Colonic mucosa (tissue), 4 donors: ENCODE data around the gene RBM20. TPM values are rescaled to one million over a fixed set of nuclear protein-coding genes. Genes with fewer than 3 reads are reported as not detected.
A peak's percentile ranks its signal among the peaks of the same experiment; 100 is the strongest.

Experiments
- DNase-seq: peaks from one replicate; pipeline ENCODE4 v3.0.0-alpha.2; 2020
- H3K27ac ChIP-seq: fragments of 200-600 bp; one replicate; pipeline ENCODE4 v1.8.0; 2021
- H3K27me3 ChIP-seq: fragments of 200-600 bp; one replicate; pipeline ENCODE4 v1.8.0; 2021
- H3K36me3 ChIP-seq: fragments of 200-600 bp; one replicate; pipeline ENCODE4 v1.8.0; 2021
- H3K4me1 ChIP-seq: fragments of 200-600 bp; one replicate; pipeline ENCODE4 v1.8.0; 2021; ENCODE audit warnings: mild to moderate bottlenecking
- H3K4me3 ChIP-seq: fragments of 200-600 bp; one replicate; pipeline ENCODE4 v1.8.0; 2021
- H3K9ac ChIP-seq, 2 donors: one replicate each; pipeline ENCODE4 v1.7.0; 2013; ENCODE audit warnings: control low read depth in 2 of 2, low read depth in 2 of 2, low read length in 2 of 2
- H3K9me3 ChIP-seq: fragments of 200-600 bp; one replicate; pipeline ENCODE4 v1.8.0; 2021
- intact Hi-C: fragments of 100-400 bp; cut with DNase I; formaldehyde crosslinking; loops from one replicate; pipeline ENCODE4 v1.14.1; 2022
- total RNA-seq, 2 donors: library from RNA; stranded (reverse); fragmentation: NEBNext Ultra II Directional in 1 of 2; extraction: Animal tissue kit (Norgen Biotek cat#: 25700) in 1 of 2; gene quantifications; one replicate each; pipeline ENCODE4 v1.2.1, GENCODE V29; 2021
- TF ChIP-seq, protein P1 (sequence below): fragments of 200-600 bp; IDR thresholded peaks from one replicate; pipeline ENCODE4 v1.8.0; 2022; ENCODE audit warnings: antibody characterized with exemption, mild to moderate bottlenecking
- donor health status: healthy.
- donor health status: DM: no; HTN: no; CAD: no.
- donor health status: DM: no; HTN: no; CAD: no.

RBM20 gene
- total RNA-seq, 2 donors from 2014 or later = 0.49 to 0.80 TPM

DNA sequence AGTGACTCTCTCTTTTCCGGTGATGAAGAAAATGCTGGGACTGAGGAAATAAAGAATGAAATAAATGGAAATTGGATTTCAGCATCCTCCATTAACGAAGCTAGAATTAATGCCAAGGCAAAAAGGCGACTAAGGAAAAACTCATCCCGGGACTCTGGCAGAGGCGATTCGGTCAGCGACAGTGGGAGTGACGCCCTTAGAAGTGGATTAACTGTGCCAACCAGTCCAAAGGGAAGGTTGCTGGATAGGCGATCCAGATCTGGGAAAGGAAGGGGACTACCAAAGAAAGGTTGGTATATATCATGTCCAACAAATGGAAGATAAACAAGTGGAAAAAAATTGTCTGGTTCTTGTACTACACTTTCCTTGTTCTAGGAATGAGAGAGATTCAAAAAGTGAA, 237.1 kb downstream of the RBM20 start:
- Histone ChIP-seq H3K27me3 (no peaks in the 10 kb centered on the region), H3K4me1 (peaks cover 7% of the 10 kb centered on the region), H3K27ac (no peak overlapping the region), H3K4me3 (no peak overlapping the region), H3K36me3 (peaks cover 5% of the 10 kb centered on the region), H3K9ac (no peak overlapping the region), H3K9me3 (no peaks in the 10 kb centered on the region)
- no peak for DNase-seq
- intact Hi-C loops = loop anchor here (10.0 kb wide), 1 partner anchor 296 kb away; no protein-coding TSS in a partner anchor
- TF ChIP-seq, protein P1, sequence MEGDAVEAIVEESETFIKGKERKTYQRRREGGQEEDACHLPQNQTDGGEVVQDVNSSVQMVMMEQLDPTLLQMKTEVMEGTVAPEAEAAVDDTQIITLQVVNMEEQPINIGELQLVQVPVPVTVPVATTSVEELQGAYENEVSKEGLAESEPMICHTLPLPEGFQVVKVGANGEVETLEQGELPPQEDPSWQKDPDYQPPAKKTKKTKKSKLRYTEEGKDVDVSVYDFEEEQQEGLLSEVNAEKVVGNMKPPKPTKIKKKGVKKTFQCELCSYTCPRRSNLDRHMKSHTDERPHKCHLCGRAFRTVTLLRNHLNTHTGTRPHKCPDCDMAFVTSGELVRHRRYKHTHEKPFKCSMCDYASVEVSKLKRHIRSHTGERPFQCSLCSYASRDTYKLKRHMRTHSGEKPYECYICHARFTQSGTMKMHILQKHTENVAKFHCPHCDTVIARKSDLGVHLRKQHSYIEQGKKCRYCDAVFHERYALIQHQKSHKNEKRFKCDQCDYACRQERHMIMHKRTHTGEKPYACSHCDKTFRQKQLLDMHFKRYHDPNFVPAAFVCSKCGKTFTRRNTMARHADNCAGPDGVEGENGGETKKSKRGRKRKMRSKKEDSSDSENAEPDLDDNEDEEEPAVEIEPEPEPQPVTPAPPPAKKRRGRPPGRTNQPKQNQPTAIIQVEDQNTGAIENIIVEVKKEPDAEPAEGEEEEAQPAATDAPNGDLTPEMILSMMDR = no peak

- intact Hi-C loops = loop anchor here (10.0 kb wide), 1 partner anchor 297 kb away; no protein-coding TSS in a partner anchor
- Histone ChIP-seq H3K27me3 (no peaks in the 10 kb centered on the region), H3K9ac (no peak overlapping the region), H3K4me3 (no peak overlapping the region), H3K9me3 (no peaks in the 10 kb centered on the region), H3K36me3 (peaks cover 5% of the 10 kb centered on the region), H3K27ac (no peak overlapping the region), H3K4me1 (peaks cover 5% of the 10 kb centered on the region)
- DNase-seq = no peak
- TF ChIP-seq, protein P1 = no peak
Measured at GRCh38 chr10:110881905-110882304, 237.8 kb downstream of the RBM20 start.

GRCh38 chr10:110883924-110884323, 239.8 kb downstream of the RBM20 start:
- H3K4me3 ChIP-seq = no peak overlapping the region
- H3K27ac ChIP-seq = no peak overlapping the region
- no peaks in the 10 kb centered on the region for H3K27me3 ChIP-seq
- no peaks in the 10 kb centered on the region for H3K9me3 ChIP-seq
- intact Hi-C loops = loop anchor here (10.0 kb wide), 1 partner anchor 299 kb away; no protein-coding TSS in a partner anchor
- H3K9ac ChIP-seq = peak overlapping the region in 1 of 2 donors; percentile 6
- peaks cover 3% of the 10 kb centered on the region for H3K36me3 ChIP-seq
- TF ChIP-seq, protein P1 = no peak
- peaks cover 4% of the 10 kb centered on the region for H3K4me1 ChIP-seq
- no peak for DNase-seq

DNA sequence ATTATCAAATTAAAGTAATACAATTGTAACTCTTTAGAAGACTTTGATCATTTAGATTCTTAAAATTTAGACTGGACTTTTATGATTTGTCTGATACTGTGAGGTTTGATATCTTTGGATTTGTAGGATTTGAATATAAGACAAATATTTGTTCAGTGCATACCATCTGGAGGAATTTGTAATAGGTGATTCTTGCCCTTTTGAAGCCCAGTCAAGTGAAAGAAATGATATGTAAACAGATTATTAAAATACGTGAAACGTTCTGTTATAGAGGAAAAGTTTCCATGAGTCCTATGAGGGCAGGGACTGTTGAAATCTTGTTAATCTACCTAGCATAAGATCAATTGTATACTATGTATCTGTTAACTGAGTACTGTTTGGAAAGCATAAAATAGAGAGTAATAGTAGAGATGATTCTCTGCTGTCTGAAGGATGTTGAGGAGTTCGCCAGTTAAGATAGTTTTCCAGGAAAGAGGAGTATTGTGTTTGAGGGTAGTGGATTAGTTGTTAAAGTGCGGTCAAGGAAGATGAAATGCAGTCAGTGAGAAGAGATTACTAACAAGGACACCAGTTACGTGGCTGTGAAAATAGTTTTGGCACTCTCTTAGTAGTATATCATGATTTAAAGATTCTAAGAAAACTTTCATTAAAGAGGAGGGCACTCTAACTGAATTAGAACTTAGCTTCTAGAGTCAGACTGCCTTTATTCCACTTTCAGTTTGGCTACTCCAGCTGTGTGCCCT, 242.0 kb downstream of the RBM20 start:
- Histone ChIP-seq H3K4me1 (peaks cover 4% of the 10 kb centered on the region), H3K36me3 (no peaks in the 10 kb centered on the region)
- intact Hi-C loops = loop anchor here (10.0 kb wide), 1 partner anchor 301 kb away; no protein-coding TSS in a partner anchor

DNA sequence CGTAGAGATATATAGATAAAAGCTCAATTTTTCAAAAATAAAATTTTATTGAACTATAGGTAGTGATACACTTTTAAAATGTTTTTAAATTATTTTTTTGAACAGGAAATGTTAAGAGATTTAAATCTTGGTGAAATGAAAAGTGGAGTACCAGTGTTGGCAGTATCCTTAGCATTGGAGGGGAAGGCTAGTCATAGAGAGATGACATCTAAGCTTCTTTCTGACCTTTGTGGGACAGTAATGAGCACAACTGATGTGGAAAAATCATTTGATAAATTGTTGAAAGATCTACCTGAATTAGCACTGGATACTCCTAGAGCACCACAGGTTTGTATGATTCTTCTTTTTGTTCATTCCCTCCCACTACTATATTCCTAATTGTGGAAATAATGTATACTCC, 243.4 kb downstream of the RBM20 start:
- H3K4me3 ChIP-seq = no peak overlapping the region
- TF ChIP-seq, protein P1 = no peak
- no peaks in the 10 kb centered on the region for H3K36me3 ChIP-seq
- no peaks in the 10 kb centered on the region for H3K9me3 ChIP-seq
- H3K9ac ChIP-seq = no peak overlapping the region
- no peak overlapping the region for H3K27ac ChIP-seq
- no peaks in the 10 kb centered on the region for H3K27me3 ChIP-seq
- no peak for DNase-seq
- intact Hi-C loops = loop anchor here (10.0 kb wide), 1 partner anchor 303 kb away; no protein-coding TSS in a partner anchor
- H3K4me1 ChIP-seq = no peaks in the 10 kb centered on the region

More for the DNA sequence above, 242.0 kb downstream of the RBM20 start:
- DNase-seq = no peak
- TF ChIP-seq, protein P1 = no peak
- Histone ChIP-seq H3K27ac (no peak overlapping the region), H3K9me3 (no peaks in the 10 kb centered on the region), H3K9ac (no peak overlapping the region), H3K27me3 (no peaks in the 10 kb centered on the region), H3K4me3 (no peak overlapping the region)

Other genes starting within 250 kb of the RBM20 start
- gene DUSP5, start 146.4 kb upstream of the RBM20 start, total RNA-seq = 10 to 100 TPM in 1 of 2 donors, 1 to 10 TPM in 1; 6.2 to 22.0 TPM
- gene SMC3, start 76.6 kb upstream of the RBM20 start, total RNA-seq = 10 to 100 TPM; 26.9 to 33.0 TPM
- 100 to 1,000 TPM; 397 to 463 TPM for gene PDCD4, start 227.6 kb downstream of the RBM20 start, total RNA-seq